ENCODE measurements around the gene SH2D2A.

SH2D2A gene

DNA sequence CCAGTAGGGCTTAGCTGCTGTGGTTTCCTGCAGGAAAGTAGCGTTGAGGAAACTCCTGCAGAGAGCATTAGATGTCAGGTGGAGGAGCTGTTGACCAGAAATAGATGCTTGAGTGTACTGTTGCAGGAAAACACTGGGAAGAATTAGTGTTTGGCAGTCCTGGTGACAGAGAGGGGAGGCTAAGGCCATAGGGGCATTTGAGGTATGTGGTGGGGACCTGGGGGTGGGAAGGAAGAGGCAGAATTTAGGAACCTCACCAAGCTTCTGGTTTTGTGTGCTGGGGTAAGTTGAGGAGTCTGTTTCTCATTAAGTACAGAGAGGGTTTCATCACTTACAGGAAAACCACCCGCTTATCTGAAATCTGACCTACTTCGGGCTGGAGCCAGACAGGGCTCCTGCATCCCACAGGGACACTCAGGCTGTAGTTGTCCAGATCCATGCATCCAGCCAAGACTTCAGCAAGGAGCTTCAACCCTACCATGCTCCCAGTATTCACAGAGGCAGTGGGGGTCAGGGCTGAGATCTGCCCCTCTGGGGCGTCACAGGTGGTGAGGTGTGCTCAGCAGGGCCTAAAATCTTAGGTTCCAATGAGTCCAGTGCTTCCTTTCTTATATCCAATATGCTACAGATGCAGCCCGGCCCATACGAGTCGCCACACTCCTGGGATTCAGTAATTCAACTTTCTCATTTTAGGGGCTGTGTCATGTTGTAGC is 15.1 kb downstream of the SH2D2A start:
- DNase-seq (ENCODE audit: extremely low read depth, low read depth): peak; percentile 98
- TF ChIP-seq CTCF (IDR thresholded peaks at IDR 0.05; ENCODE audit: low read depth, low read length): peak; percentile 71

DNA sequence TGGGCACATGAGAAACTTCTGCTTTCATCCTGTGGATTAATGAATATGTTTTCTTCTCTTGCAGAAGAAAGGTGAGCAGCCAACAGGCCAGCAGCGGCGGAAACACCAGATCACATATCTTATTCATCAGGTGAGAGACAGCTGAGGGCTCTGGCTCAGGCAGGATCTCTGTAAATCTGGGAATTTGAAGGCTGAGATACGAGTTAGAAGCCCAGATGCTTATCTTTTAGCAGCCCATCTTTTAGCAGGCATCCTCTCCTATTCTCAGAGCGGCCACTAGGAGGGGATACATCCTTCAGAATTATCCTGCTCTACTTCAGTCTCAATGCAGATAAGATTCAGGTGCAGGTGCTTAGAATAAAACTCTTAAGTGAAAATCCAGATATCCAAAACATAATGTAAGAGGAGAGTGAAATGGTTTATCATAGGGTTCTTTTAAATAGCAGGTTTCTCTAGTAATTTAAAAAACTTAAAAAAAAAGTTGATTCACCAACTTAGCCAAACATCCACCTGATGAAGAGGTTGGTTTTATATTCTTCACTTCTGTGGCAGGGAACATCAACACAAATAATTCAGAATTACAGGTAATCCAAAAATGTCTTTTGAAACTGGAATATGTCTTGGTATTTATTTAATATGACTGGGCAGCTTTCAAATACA is 19.3 kb downstream of the SH2D2A start:
- TF ChIP-seq CTCF (IDR thresholded peaks at IDR 0.05; ENCODE audit: low read depth, low read length): peak; percentile 84
- peak; percentile 37 for DNase-seq (ENCODE audit: extremely low read depth, low read depth)

GRCh38 chr1:156796340-156797097 is 20.1 kb downstream of the SH2D2A start:
- TF ChIP-seq CTCF (IDR thresholded peaks at IDR 0.05; ENCODE audit: low read depth, low read length): no peak
- no peak for DNase-seq (ENCODE audit: extremely low read depth, low read depth)

DNA sequence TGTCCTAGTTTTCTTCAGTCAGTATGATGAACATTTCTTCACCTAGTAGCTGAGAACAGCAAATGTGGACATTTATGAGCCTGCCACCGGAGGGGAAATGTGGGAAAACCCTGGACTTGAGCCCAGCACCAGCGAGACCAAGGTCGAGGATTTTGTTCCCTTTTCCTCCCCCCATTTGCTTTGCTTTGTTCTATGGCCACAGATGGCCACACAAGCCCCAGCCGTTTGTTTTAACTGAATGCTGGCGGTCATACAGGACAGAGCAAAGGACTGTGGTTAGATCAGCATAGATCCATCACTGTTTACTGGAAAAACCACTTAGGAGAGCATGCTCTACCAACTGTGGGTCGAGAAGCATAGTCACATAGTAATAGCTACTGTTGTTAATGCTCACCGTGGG is 20.9 kb downstream of the SH2D2A start:
- no peak for DNase-seq (ENCODE audit: extremely low read depth, low read depth)
- TF ChIP-seq CTCF (IDR thresholded peaks at IDR 0.05; ENCODE audit: low read depth, low read length): no peak

DNA sequence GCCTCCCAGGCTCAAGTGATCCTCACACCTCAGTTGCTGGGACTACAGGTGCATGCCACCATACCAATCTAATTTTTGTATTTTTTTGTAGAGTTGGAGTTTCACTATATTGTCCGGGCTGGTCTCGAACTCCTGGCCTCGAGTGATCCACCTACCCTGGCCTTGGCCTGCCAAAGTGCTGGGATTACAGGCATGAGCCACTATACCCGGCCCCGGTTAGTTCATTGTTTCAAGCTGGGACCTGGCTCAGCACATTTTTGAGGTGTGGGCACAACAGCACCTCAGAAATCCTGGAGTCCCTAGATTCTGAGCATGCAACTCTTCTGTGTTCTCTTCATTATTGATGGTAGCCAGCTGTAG is 21.3 kb downstream of the SH2D2A start:
- no peak for DNase-seq (ENCODE audit: extremely low read depth, low read depth)
- no peak for TF ChIP-seq CTCF (IDR thresholded peaks at IDR 0.05; ENCODE audit: low read depth, low read length)

DNA sequence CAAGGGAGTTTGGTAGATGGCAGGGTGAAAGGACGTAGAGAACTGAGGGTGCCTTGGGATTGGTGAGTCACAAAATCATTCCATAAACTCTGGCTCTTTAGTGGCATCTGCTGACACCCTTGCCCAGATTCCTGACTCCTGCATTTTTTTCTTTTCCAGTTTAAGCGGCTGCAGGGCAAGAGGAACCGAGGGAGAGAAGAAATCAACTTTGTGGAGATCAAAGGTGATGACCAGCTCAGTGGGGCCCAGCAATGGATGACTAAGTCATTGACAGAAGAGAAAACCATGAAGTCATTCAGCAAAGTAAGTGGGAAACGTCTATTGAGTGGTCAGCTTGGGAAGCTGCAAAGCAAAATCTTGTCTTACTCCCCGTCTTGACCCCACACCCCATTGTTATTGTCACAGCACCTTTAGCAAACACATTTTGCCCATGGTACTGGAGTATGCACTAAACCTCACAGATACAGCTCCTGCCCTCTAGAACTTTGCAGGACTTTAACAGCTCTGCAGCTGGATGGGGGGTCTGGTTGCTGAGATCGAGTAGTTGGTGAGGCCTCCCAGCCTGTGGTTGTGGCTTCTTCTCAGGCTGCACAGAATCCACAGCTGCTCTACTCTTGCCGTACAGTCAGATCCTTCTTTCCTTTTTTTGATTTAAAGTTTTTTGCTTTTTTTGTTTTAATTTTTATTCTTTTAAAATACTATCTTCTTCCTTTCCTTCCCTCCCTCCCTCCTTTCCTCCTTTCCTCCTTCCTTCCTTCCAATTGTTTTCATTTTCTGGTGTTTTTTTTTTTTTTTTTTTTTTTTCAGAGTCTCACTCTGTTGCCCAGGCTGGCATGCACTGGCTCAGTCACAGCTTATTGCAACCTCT is 21.9 kb downstream of the SH2D2A start:
- DNase-seq (ENCODE audit: extremely low read depth, low read depth): no peak
- TF ChIP-seq CTCF (IDR thresholded peaks at IDR 0.05; ENCODE audit: low read depth, low read length): no peak

Data from AG09319 (cell line).